Cardiac muscle cell (in vitro differentiated cells and primary cell): ENCODE measurements around the gene CYTH4. TPM values are rescaled to one million over a fixed set of nuclear protein-coding genes. Genes with fewer than 3 reads are reported as not detected.
"Not testable (repeated sequence)": the region's sequence is repeated elsewhere in the genome, so short reads cannot be mapped to it uniquely, and the experiment has no call there.

Experiments used
- DNase-seq, 2 donors: peaks; one replicate each; pipeline versions ENCODE4 v3.0.0 to v3.0.0-alpha.2; 2010 to 2017; ENCODE audit warnings: low read depth in 1 of 2, low spot score in 1 of 2
- H3K27ac ChIP-seq: fragments of 200-600 bp; sonication (generic); 2 replicates; pipeline ENCODE4 v1.5.1; 2016
- H3K27me3 ChIP-seq: fragments of 200-600 bp; sonication (generic); 2 replicates; pipeline ENCODE4 v1.6.0; 2016; ENCODE audit warnings: control low read depth
- H3K36me3 ChIP-seq: fragments of 200-600 bp; sonication (generic); 2 replicates; pipeline ENCODE4 v1.5.1; 2016; ENCODE audit warnings: control low read depth
- H3K4me1 ChIP-seq: fragments of 200-600 bp; sonication (generic); 2 replicates; pipeline ENCODE4 v1.8.1; 2017; ENCODE audit warnings: low read depth, mild to moderate bottlenecking, mixed run types
- H3K4me3 ChIP-seq: fragments of 200-600 bp; sonication (generic); 2 replicates; pipeline ENCODE4 v1.5.1; 2016; ENCODE audit warnings: mild to moderate bottlenecking
- H3K9me3 ChIP-seq: fragments of 200-600 bp; sonication (generic); 2 replicates; pipeline ENCODE4 v1.5.1; 2017; ENCODE audit warnings: low read depth, mild to moderate bottlenecking, control low read depth
- polyA plus RNA-seq: library from polyadenylated mRNA; unstranded; fragments of >200 nt; fragmentation: Nextera tagmentation; extraction: Ambion mirVana; gene quantifications from 2 replicates; pipeline ENCODE4 v1.2.1, GENCODE V29; 2016
- total RNA-seq: library from RNA; depleted of rRNA; stranded (reverse); fragments of >200 nt; gene quantifications from 2 replicates; pipeline ENCODE4 v1.2.3, GENCODE V29; 2016
- TF ChIP-seq, protein P1 (sequence below): IDR thresholded peaks from 2 replicates; pipeline ENCODE4 v1.5.1; 2012; ENCODE audit warnings: low read depth, mild to moderate bottlenecking, low read length

Gene CYTH4
- total and polyA plus RNA-seq, 2 experiments from 2014 or later, result not detected

- H3K27ac ChIP-seq, result no peak overlapping the region
- no peak for DNase-seq
- peak overlapping the region; percentile 23 for H3K4me3 ChIP-seq
Measured at GRCh38 chr22:37324340-37325038, 42.2 kb downstream of the CYTH4 start.

DNA sequence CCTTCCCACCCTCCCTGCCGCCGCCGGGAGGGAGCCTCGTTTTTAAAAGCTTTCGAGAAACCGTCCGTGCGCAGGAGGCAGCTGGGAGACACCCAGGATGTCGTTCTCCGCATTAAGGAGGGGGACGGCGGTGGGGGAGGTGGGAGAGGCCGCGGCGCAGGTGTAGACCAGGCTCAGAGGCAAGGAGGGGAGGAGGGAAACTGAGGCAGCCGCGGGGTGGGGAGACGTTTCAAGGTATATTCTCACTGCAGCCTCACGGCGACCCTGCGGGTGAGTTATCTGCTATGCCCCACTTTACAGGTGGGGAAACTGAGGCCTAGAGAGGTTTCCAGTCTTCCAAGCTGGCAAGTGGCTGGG, 42.7 kb downstream of the CYTH4 start:
- H3K4me1 ChIP-seq, result no peaks in the 10 kb centered on the region
- H3K9me3 ChIP-seq, result no peaks in the 10 kb centered on the region
- H3K36me3 ChIP-seq, result no peaks in the 10 kb centered on the region
- peak overlapping the region; percentile 23 for H3K4me3 ChIP-seq
- peaks cover 80% of the 10 kb centered on the region for H3K27me3 ChIP-seq
- TF ChIP-seq, protein P1, sequence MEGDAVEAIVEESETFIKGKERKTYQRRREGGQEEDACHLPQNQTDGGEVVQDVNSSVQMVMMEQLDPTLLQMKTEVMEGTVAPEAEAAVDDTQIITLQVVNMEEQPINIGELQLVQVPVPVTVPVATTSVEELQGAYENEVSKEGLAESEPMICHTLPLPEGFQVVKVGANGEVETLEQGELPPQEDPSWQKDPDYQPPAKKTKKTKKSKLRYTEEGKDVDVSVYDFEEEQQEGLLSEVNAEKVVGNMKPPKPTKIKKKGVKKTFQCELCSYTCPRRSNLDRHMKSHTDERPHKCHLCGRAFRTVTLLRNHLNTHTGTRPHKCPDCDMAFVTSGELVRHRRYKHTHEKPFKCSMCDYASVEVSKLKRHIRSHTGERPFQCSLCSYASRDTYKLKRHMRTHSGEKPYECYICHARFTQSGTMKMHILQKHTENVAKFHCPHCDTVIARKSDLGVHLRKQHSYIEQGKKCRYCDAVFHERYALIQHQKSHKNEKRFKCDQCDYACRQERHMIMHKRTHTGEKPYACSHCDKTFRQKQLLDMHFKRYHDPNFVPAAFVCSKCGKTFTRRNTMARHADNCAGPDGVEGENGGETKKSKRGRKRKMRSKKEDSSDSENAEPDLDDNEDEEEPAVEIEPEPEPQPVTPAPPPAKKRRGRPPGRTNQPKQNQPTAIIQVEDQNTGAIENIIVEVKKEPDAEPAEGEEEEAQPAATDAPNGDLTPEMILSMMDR, result no peak
- H3K27ac ChIP-seq, result no peak overlapping the region
- no peak for DNase-seq

More at GRCh38 chr22:37324340-37325038, 42.2 kb downstream of the CYTH4 start:
- Histone ChIP-seq H3K36me3 (no peaks in the 10 kb centered on the region), H3K27me3 (peaks cover 77% of the 10 kb centered on the region), H3K9me3 (no peaks in the 10 kb centered on the region), H3K4me1 (no peaks in the 10 kb centered on the region)
- TF ChIP-seq, protein P1, result no peak

DNA sequence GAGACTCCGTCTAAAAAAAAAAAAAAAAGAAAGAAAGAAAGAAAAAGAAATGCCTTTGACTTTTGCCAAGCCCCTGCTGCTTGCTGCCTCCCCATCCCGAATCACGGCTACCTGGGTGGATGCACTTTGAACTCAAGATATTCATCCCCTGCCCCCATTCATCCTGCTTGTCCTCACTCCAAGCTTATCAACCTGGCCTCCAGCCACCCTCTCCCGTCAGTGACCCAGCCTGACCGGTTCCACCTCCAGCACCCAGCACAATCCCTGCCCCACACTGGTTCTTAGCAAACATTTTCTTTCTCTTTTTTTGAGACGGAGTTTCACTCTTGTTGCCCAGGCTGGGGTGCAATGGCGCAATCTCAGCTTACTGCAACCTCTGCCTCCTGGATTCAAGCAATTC, 44.4 kb downstream of the CYTH4 start:
- H3K4me1 ChIP-seq, result peaks cover 2% of the 10 kb centered on the region
- DNase-seq, result no peak
- H3K27ac ChIP-seq, result no peak overlapping the region
- H3K9me3 ChIP-seq, result no peaks in the 10 kb centered on the region
- H3K27me3 ChIP-seq, result peaks cover 77% of the 10 kb centered on the region
- H3K4me3 ChIP-seq, result no peak overlapping the region
- no peaks in the 10 kb centered on the region for H3K36me3 ChIP-seq
- TF ChIP-seq, protein P1, result no peak

DNA sequence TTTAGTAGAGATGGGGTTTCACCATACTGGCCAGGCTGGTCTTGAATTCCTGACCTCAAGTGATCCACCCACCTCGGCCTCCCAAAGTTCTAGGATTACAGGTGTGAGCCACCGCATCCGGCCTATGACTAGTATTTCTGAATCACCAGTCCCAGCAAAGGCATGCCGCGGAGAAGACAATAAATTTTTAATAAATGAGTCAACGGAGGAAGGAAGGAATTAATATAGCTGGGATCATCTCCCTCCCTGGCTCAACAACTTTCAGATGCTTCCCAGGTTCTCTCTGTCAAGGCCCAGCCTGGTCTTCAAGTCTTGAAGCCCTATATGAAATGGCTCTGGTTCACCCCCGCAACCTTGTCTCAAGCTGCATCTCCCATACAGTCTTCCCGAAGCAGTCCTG, 45.7 kb downstream of the CYTH4 start:
- TF ChIP-seq, protein P1, result no peak
- DNase-seq, result peak in 1 of 2 donors; percentile 54
- no peaks in the 10 kb centered on the region for H3K9me3 ChIP-seq
- no peak overlapping the region for H3K27ac ChIP-seq
- peaks cover 79% of the 10 kb centered on the region for H3K27me3 ChIP-seq
- H3K36me3 ChIP-seq, result no peaks in the 10 kb centered on the region
- peaks cover 2% of the 10 kb centered on the region for H3K4me1 ChIP-seq
- no peak overlapping the region for H3K4me3 ChIP-seq

GRCh38 chr22:37328538-37329237, 46.4 kb downstream of the CYTH4 start:
- DNase-seq, result not testable (repeated sequence)

More at GRCh38 chr22:37328538-37329237, 46.4 kb downstream of the CYTH4 start:
- H3K27me3 ChIP-seq, result peaks cover 79% of the 10 kb centered on the region
- not testable (repeated sequence) for H3K9me3 ChIP-seq, H3K4me3 ChIP-seq, H3K27ac ChIP-seq, H3K36me3 ChIP-seq, H3K4me1 ChIP-seq
